Ovary (tissue), 3 donors: Measurements from ENCODE around the gene PHEX.

Source experiments
- EP300 ChIP-seq: sonication (generic); formaldehyde crosslinking; IDR thresholded peaks from one replicate; pipeline ENCODE4 v1.6.1; 2017; ENCODE audit warnings: antibody characterized with exemption
- TF ChIP-seq, protein P1 (sequence below), 3 donors: fragments of 450-650 bp in 2 of 3; fragments of 200-600 bp in 1 of 3; IDR thresholded peaks; one replicate each; pipeline versions ENCODE4 v1.5.1 to v1.8.0; 2016 to 2022; ENCODE audit warnings: antibody characterized with exemption in 3 of 3, mild to moderate bottlenecking in 1 of 3
- donor health status: DM: no; HTN: no; CAD: no.

DNA sequence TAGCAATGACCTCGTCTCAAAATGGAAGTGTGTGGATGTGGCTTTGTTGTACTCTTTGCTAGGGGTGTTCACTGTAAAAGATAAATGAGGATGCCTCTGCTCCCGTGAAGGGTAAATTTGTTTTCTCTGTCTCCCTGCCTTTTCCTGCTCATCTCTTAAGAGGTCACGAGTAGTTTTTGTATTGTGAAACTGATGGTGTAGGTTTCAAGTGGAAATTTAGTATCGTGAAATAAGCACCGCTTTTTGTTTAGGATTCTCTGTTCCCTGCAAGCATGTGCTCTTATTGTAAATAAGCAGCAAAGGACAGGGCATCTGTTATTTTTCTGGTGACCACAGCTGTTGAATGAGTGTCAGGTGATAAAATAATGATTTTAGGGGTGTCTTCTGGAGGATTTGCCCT lies 104.6 kb downstream of the PHEX start:
- TF ChIP-seq EP300 = no peak
- TF ChIP-seq, protein P1, sequence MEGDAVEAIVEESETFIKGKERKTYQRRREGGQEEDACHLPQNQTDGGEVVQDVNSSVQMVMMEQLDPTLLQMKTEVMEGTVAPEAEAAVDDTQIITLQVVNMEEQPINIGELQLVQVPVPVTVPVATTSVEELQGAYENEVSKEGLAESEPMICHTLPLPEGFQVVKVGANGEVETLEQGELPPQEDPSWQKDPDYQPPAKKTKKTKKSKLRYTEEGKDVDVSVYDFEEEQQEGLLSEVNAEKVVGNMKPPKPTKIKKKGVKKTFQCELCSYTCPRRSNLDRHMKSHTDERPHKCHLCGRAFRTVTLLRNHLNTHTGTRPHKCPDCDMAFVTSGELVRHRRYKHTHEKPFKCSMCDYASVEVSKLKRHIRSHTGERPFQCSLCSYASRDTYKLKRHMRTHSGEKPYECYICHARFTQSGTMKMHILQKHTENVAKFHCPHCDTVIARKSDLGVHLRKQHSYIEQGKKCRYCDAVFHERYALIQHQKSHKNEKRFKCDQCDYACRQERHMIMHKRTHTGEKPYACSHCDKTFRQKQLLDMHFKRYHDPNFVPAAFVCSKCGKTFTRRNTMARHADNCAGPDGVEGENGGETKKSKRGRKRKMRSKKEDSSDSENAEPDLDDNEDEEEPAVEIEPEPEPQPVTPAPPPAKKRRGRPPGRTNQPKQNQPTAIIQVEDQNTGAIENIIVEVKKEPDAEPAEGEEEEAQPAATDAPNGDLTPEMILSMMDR (IDR thresholded peaks at IDR 0.05) = no peak
